OCI-LY7 (cell line): ENCODE results near the gene RAB1A. TPM values are rescaled to one million over a fixed set of nuclear protein-coding genes. Genes with fewer than 3 reads are reported as not detected.
"Not testable (repeated sequence)": the region's sequence is repeated elsewhere in the genome, so short reads cannot be mapped to it uniquely, and the experiment has no call there.

ENCODE experiments used
- BruUV-seq: library from RNA; stranded (reverse); fragments of 400-500 nt; replicated peaks from 2 replicates; lab custom pipeline; 2021; lab: Mats Ljungman, UMichigan
- CTCF ChIA-PET: fragments of 300-600 bp; sonication (Branson Sonifier 250); formaldehyde crosslinking; loops from one replicate; lab custom pipeline; 2022; ENCODE audit warnings: antibody characterized with exemption; ENCODE audit not compliant: unreplicated experiment; lab: Charles Lee
- POLR2A ChIA-PET: fragments of 300-600 bp; sonication (Branson Sonifier 250); formaldehyde crosslinking; loops from one replicate; lab custom pipeline; 2022; ENCODE audit warnings: antibody characterized with exemption; lab: Charles Lee
- DNase-seq: peaks from one replicate; pipeline ENCODE4 v3.0.0-alpha.2; 2015; ENCODE audit warnings: low spot score
- H2AFZ ChIP-seq: fragments of 200-600 bp; sonication (generic), shearing (Covaris generic); 2 replicates; pipeline ENCODE4 v1.6.1; 2014; ENCODE audit warnings: mild to moderate bottlenecking, antibody characterized with exemption, low read length, moderate library complexity
- H3K27ac ChIP-seq: fragments of 200-600 bp; sonication (generic); 2 replicates; pipeline ENCODE4 v1.5.1; 2014; ENCODE audit warnings: mixed run types, low read depth, mild to moderate bottlenecking, moderate library complexity, low read length, inconsistent platforms; ENCODE audit not compliant: poor library complexity, severe bottlenecking
- H3K36me3 ChIP-seq: fragments of 200-600 bp; sonication (generic); 2 replicates; pipeline ENCODE4 v1.6.1; 2014; ENCODE audit warnings: mild to moderate bottlenecking, antibody characterized with exemption, low read length, moderate library complexity, mixed read lengths; ENCODE audit not compliant: insufficient read depth
- H3K4me1 ChIP-seq: fragments of 200-600 bp; sonication (generic); 2 replicates; pipeline ENCODE4 v1.5.1; 2014; ENCODE audit warnings: mild to moderate bottlenecking, low read length; ENCODE audit not compliant: insufficient read depth, poor library complexity, severe bottlenecking
- H3K4me2 ChIP-seq: fragments of 200-600 bp; sonication (generic); 2 replicates; pipeline ENCODE4 v1.6.1; 2014; ENCODE audit warnings: mild to moderate bottlenecking, low read length
- H3K4me3 ChIP-seq: fragments of 200-600 bp; sonication (generic); 2 replicates; pipeline ENCODE4 v1.5.1; 2014; ENCODE audit warnings: mild to moderate bottlenecking, low read depth, low read length; ENCODE audit not compliant: poor library complexity, severe bottlenecking
- H3K79me2 ChIP-seq: fragments of 200-600 bp; sonication (generic); 2 replicates; pipeline ENCODE4 v1.6.1; 2016; ENCODE audit warnings: low read depth, mild to moderate bottlenecking, low read length, moderate library complexity, mixed read lengths; ENCODE audit not compliant: insufficient read depth
- H3K9me2 ChIP-seq: fragments of 200-600 bp; sonication (generic); 2 replicates; pipeline ENCODE4 v1.6.1; 2016; ENCODE audit warnings: mild to moderate bottlenecking, low read length, mixed read lengths; ENCODE audit not compliant: insufficient read depth
- H3K9me3 ChIP-seq: fragments of 200-600 bp; sonication (generic); 2 replicates; pipeline ENCODE4 v1.6.1; 2014; ENCODE audit warnings: mild to moderate bottlenecking, mixed run types, low read length, mixed read lengths
- H4K20me1 ChIP-seq: fragments of 200-600 bp; sonication (generic); 2 replicates; pipeline ENCODE4 v1.6.1; 2014; ENCODE audit warnings: mild to moderate bottlenecking, antibody characterized with exemption, low read length, moderate library complexity, mixed read lengths; ENCODE audit not compliant: insufficient read depth
- EZH2phosphoT487 ChIP-seq: fragments of 200-600 bp; sonication (generic); IDR thresholded peaks from 2 replicates; pipeline ENCODE4 v1.6.1; 2018; ENCODE audit warnings: low read depth, borderline replicate concordance, mild to moderate bottlenecking, mixed run types, antibody characterized with exemption, low read length, moderate library complexity, mixed read lengths
- intact Hi-C: fragments of 100-400 bp; cut with micrococcal nuclease; formaldehyde crosslinking; loops from one replicate; pipeline ENCODE4 v1.10.0; 2022; ENCODE audit not compliant: unreplicated experiment
- total RNA-seq, 2 experiments: library from RNA; depleted of rRNA in 1 of 2; stranded (reverse); fragments of >200 nt in 1 of 2; shearing (Covaris generic) in 1 of 2; gene quantifications; 2 replicates each; pipeline ENCODE4 v1.2.3, GENCODE V29; 2014 to 2022
- TF ChIP-seq, protein P1 (sequence below): fragments of 200-600 bp; sonication (generic); conservative IDR thresholded peaks from 2 replicates; pipeline ENCODE4 v1.5.1; 2014; ENCODE audit warnings: mild to moderate bottlenecking, antibody characterized with exemption, low read length, moderate library complexity, mixed read lengths

Gene RAB1A
- total RNA-seq, 2 experiments from 2014 or later: 39.7 to 75.4 TPM

GRCh38 chr2:65175894-65176530 is 46.1 kb upstream of the RAB1A start:
- H3K4me2 ChIP-seq: no peak overlapping the region
- BruUV-seq: no TSS peak
- no peaks in the 10 kb centered on the region for H3K9me2 ChIP-seq
- H3K27ac ChIP-seq: no peak overlapping the region
- no peak overlapping the region for H3K4me3 ChIP-seq
- TF ChIP-seq EZH2phosphoT487: no peak
- TF ChIP-seq, protein P1, sequence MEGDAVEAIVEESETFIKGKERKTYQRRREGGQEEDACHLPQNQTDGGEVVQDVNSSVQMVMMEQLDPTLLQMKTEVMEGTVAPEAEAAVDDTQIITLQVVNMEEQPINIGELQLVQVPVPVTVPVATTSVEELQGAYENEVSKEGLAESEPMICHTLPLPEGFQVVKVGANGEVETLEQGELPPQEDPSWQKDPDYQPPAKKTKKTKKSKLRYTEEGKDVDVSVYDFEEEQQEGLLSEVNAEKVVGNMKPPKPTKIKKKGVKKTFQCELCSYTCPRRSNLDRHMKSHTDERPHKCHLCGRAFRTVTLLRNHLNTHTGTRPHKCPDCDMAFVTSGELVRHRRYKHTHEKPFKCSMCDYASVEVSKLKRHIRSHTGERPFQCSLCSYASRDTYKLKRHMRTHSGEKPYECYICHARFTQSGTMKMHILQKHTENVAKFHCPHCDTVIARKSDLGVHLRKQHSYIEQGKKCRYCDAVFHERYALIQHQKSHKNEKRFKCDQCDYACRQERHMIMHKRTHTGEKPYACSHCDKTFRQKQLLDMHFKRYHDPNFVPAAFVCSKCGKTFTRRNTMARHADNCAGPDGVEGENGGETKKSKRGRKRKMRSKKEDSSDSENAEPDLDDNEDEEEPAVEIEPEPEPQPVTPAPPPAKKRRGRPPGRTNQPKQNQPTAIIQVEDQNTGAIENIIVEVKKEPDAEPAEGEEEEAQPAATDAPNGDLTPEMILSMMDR: no peak
- no peaks in the 10 kb centered on the region for H4K20me1 ChIP-seq
- H3K36me3 ChIP-seq: no peaks in the 10 kb centered on the region
- H3K9me3 ChIP-seq: no peaks in the 10 kb centered on the region
- ChIA-PET POLR2A (interaction anchor here (0.8 to 1.2 kb wide), 3 partner anchors 8 to 118 kb away, joined by 3 read pairs; no protein-coding TSS in a partner anchor), CTCF (interaction anchor here (0.6 kb wide), 1 partner anchor 111 kb away, joined by 3 read pairs; no protein-coding TSS in a partner anchor)
- H3K79me2 ChIP-seq: no peaks in the 10 kb centered on the region
- intact Hi-C loops: no loop called here
- H3K4me1 ChIP-seq: no peaks in the 10 kb centered on the region
- DNase-seq: no peak
- H2AFZ ChIP-seq: no peak overlapping the region

- H3K9me3 ChIP-seq, BruUV-seq, H3K4me2 ChIP-seq, H3K27ac ChIP-seq, H2AFZ ChIP-seq, H4K20me1 ChIP-seq, H3K79me2 ChIP-seq, CTCF ChIA-PET, intact Hi-C loops, H3K9me2 ChIP-seq, DNase-seq, H3K4me3 ChIP-seq, H3K36me3 ChIP-seq, H3K4me1 ChIP-seq: not testable (repeated sequence)
- POLR2A ChIA-PET: interaction anchor here (0.6 to 1.2 kb wide), 3 partner anchors 13 to 262 kb away, joined by 3 read pairs; partner anchors contain the start of gene RAB1A
These were observed 44.1 kb upstream of the RAB1A start for GRCh38 chr2:65174031-65174430.

DNA sequence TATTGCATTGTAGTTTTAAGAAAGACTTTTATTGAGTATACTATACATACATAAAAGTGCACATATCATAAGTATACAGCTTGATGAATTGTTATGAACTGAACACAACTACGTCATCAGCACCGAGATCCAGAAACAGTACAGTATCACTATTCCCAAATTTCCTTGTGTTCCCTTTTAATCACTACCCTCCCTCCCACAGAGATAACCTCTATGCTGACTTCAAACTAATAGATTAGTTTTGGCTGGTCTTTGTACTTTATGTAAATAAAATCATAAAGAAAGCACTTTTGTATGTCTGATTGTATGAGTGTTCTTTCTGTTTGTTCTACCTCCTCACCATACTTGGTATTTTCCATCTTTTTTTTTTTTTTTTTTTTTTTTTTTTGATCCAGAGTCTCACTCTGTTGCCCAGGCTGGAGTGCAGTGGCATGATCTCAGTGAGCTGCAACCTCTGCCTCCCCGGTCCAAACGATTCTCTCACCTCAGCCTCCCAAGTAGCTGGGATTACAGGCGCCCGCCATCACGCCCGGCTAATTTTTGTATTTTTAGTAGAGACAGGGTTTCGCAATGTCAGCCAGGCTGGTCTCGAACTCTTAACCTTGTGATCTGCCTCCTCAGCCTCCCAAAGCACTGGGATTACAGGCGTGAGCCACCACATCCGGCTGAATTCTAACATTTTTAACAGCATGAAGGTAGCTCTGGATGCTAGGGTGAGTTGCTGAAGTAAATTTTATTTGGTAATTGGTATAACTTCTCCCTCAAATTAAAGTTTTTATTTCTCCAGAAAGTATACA is 43.3 kb upstream of the RAB1A start:
- DNase-seq: no peak
- H4K20me1 ChIP-seq: no peaks in the 10 kb centered on the region
- intact Hi-C loops: no loop called here
- H3K27ac ChIP-seq: no peak overlapping the region
- H3K9me2 ChIP-seq: no peaks in the 10 kb centered on the region
- no peak for TF ChIP-seq EZH2phosphoT487
- TF ChIP-seq, protein P1: no peak
- no peaks in the 10 kb centered on the region for H3K9me3 ChIP-seq
- no peak overlapping the region for H2AFZ ChIP-seq
- BruUV-seq: no TSS peak
- no peaks in the 10 kb centered on the region for H3K79me2 ChIP-seq
- no peak overlapping the region for H3K4me3 ChIP-seq
- CTCF ChIA-PET: interaction anchor here (0.6 kb wide), 1 partner anchor 176 kb away, joined by 4 read pairs; no protein-coding TSS in a partner anchor
- H3K4me1 ChIP-seq: peaks cover 9% of the 10 kb centered on the region
- H3K4me2 ChIP-seq: no peak overlapping the region
- H3K36me3 ChIP-seq: no peaks in the 10 kb centered on the region
- POLR2A ChIA-PET: interaction anchor here (0.7 to 1.7 kb wide), 3 partner anchors 53 to 120 kb away, joined by 4 to 6 read pairs (median 4); no protein-coding TSS in a partner anchor

DNA sequence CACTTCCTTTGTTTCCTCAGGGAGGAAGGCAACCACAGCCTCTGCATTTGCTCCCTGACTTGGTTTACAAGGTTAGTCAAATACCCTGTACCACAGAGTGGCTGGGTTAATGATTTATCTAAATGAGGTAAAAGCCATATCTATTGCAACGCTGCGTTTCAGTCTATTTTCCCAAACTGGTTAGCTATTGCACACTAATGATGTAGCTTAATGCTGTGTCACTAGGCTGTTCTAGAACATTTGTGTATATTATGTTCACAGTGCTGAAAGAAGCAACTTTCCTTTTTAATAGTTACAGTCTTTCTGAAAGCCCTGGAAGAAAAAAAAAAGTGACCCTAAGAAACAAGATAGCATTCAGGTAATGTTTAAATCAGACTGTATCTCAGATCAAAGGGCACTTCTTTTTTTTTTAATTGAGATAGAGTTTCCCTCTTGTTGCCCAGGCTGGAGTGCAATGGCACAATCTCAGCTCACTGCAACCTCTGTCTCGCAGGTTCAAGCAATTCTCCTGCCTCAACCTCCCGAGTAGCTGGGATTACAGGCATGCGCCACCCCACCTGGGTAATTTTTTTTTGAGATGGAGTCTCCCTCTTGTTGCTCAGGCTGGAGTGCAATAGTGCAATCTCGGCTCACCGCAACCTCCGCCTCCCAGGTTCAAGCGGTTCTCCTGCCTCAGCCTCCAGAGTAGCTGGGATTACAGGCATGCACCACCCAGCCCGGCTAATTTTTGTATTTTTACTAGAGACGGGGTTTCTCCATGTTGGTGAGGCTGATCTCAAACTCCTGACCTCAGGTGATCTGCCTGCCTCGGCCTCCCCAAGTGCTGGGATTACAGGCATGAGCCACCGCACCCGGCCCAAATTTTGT is 40.9 kb upstream of the RAB1A start:
- POLR2A ChIA-PET: interaction anchor here (0.6 to 1.5 kb wide), 5 partner anchors 23 to 106 kb away, joined by 3 to 4 read pairs (median 3); no protein-coding TSS in a partner anchor
- intact Hi-C loops, BruUV-seq: not testable (repeated sequence)

More for the DNA sequence above, 40.9 kb upstream of the RAB1A start:
- H2AFZ ChIP-seq, CTCF ChIA-PET, H3K27ac ChIP-seq, H3K4me2 ChIP-seq, H4K20me1 ChIP-seq, DNase-seq, H3K36me3 ChIP-seq, H3K4me3 ChIP-seq, H3K9me2 ChIP-seq, H3K9me3 ChIP-seq, H3K79me2 ChIP-seq: not testable (repeated sequence)
- peaks cover 11% of the 10 kb centered on the region for H3K4me1 ChIP-seq
